T-helper 1 cell (primary cell): ENCODE measurements around the gene KCNJ1.
A peak's percentile ranks its signal among the peaks of the same experiment; 100 is the strongest.

Source experiments
- DNase-seq, 5 donors: peaks; one replicate each; pipeline ENCODE4 v3.0.0-alpha.2; 2012 to 2020

The KCNJ1 gene

GRCh38 chr11:128846985-128847384 lies 20.1 kb downstream of the KCNJ1 start:
- DNase-seq, result no peak

GRCh38 chr11:128845334-128845780 lies 21.7 kb downstream of the KCNJ1 start:
- DNase-seq, result peak in 1 of 5 donors; percentile 75

- no peak for DNase-seq
These were observed 23.8 kb downstream of the KCNJ1 start for GRCh38 chr11:128843198-128843785.

- no peak for DNase-seq
These were observed 25.5 kb downstream of the KCNJ1 start for GRCh38 chr11:128841461-128842072.

- no peak for DNase-seq
These were observed 26.3 kb downstream of the KCNJ1 start for GRCh38 chr11:128840783-128841182.

DNA sequence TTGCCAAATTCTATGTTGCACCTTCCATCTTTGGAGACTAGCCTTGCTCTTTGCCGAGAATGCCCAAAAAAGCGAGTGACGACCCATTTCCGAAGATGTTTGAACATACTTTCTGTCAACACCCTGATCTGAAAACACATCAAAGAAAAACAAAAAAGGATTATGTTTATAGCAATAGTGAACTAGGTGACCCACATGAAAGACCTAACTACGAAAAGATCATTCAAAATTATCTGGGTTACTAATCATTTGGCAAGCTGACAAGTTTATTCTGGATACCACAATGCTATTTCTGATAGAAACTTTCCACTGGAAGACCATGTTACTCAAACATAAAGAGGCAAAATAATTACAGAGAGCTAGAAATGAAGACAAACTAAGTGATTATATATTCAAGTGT lies 27.0 kb downstream of the KCNJ1 start:
- DNase-seq, result no peak

- no peak for DNase-seq
These were observed 28.0 kb downstream of the KCNJ1 start for GRCh38 chr11:128839081-128839480.

DNA sequence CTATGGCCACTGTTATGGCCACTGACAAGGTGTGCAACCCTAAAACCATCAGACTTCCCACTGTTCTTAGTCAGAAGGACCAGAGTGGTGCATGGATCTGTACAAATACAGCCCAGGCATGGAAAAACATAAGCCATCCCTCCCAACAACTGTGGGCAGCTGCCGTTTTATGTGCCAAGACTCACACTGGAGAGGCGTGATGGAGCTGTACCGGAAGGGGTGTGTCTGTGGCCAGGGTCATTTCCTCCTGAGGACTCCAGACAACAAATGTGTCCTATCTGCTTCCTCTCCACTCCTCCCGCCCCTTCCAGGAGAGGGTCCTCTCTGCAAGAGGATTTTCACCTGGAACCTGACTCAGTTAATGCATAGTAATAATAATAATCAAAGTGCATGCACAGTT lies 29.5 kb downstream of the KCNJ1 start:
- DNase-seq, result peak in 1 of 5 donors; percentile 44

- no peak for DNase-seq
These were observed 31.2 kb downstream of the KCNJ1 start for GRCh38 chr11:128835741-128836430.

DNA sequence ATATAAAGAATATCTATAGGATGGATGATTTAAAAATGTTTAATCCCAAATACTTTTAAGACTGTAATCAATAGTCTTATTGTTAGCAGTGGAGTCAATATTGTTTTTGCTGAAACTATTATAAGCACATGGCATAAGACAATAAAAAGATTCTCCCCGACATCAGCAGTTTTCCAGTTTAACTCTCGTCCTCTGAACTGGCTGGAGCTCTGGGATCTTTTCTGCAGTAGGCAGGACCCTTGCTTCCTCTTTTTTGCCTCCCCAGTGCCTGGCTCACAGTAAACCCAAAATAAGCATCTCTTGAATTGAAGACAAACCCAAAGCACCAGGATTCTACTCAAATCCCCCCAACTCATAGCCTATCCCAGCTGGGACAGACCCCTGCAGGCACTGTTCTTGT lies 32.9 kb downstream of the KCNJ1 start:
- DNase-seq, result no peak

DNA sequence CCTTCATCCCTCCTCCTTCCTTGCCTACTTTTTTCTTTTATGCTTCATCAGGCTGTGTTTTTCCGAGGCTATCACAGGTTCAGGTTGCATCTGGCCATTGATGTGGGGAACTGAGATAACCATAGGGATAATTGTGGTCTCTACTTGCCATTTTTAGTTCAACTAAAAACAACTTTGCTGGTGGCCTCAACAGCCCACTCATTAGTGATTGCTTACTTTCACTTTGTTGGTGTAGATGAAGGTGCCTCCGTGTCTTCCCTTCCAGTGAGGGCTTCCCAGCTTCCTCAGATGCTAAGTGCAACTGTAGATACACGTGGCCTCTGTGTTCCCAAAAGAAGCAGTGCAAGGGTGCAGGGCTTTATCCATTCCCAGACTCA lies 35.0 kb downstream of the KCNJ1 start:
- no peak for DNase-seq

DNA sequence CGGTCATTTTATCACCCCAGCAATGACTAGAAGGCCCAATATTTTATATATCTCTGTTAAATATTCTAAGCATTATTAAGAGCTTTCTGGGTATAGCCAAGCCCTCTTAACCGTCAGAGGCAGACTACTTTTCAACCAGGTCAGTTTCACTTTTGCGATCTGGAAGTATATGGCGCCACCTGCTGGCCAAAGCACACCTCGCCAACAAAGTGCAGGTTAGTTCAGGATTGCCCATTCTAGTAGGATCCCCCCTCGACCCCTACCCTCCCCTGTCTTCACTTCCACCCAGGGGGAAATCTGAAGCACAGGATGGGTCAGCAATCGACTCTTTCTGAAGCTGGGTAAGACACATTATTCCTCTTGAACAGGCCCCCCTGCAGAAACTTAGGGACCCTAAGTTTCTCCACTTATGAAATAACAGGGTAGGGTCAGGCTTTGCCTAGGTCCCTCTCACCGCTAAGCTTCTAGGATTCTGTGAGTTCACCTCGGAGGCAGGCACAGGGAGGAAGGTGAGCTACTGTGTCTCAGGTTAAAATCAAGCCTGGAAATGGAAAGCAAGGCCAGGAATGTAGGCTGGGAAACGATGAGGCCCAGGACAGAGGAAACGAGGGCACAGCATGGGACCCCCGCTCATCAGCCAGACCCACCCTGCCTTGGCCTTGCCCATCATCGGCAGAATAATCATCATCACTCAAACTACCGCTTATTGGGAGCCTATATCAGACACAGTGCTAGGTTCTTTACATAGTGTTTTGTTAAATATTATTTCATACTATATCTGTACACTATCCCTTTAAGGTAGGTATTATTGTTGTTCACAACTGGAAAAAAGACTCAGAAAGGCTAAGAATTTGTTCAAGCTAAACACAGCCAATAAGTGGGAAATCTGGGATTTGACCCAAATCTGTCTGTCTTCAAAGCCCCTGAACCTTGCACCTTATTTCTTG lies 35.6 kb downstream of the KCNJ1 start:
- peak; percentile 66 to 85 (median 79) for DNase-seq

- peak in 1 of 5 donors; percentile 59 for DNase-seq
These were observed 36.6 kb downstream of the KCNJ1 start for GRCh38 chr11:128830290-128831173.

DNA sequence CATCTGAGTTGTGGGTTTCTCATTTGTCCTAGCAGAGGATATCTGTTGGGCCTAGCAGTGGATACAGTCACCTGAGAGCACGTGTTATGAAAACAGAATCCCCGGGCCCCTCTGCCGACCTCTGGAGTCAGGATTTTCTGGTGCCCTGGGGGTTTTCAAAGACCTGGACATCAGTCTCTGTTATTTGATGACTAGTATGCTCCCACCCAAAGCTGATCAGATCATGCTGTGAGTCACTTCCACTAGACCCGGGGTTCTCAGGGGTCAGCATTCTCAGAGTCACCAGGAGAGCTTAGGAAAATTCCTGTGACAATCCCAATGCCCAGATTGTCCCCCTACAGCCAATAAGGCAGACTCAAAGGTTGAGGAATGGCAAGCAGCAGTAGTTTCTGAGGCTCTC lies 38.7 kb downstream of the KCNJ1 start:
- DNase-seq, result no peak

GRCh38 chr11:128827191-128827893 lies 39.8 kb downstream of the KCNJ1 start:
- no peak for DNase-seq

DNA sequence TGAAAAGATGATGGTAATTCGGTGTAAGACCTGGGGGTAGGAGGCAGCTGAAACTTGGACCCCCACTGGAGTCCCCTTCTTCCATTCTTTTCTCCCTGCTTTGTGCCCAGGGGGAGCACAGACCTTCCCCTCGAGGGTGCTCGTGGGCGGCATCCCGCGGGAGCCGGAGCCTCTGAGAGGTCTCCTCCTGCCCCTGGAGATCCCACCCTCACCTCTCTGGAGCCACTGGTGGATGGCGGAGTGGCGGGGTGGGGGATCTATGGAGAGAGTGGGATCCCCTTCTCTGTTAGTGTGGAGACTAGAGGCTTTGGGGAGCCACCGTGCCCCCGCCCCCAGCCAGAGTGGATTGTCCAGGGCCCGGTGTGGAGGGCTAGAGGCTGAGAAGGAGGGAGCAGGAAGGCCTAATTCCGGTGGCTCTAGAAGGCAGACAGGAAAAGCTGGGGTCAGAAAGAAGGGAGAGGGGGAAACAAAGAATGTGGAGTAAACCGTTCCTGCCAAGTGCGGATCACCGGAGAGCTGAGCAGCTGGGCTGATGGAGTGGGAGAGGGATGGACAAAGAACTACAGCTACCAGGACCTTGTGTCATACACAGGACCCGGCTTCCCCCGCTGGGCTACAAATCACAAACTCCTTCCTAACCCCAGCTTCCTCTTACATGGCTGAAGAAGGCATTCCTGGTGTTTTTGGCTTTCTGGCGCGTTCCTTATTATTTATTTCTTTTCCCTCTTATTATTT lies 41.9 kb downstream of the KCNJ1 start:
- no peak for DNase-seq

DNA sequence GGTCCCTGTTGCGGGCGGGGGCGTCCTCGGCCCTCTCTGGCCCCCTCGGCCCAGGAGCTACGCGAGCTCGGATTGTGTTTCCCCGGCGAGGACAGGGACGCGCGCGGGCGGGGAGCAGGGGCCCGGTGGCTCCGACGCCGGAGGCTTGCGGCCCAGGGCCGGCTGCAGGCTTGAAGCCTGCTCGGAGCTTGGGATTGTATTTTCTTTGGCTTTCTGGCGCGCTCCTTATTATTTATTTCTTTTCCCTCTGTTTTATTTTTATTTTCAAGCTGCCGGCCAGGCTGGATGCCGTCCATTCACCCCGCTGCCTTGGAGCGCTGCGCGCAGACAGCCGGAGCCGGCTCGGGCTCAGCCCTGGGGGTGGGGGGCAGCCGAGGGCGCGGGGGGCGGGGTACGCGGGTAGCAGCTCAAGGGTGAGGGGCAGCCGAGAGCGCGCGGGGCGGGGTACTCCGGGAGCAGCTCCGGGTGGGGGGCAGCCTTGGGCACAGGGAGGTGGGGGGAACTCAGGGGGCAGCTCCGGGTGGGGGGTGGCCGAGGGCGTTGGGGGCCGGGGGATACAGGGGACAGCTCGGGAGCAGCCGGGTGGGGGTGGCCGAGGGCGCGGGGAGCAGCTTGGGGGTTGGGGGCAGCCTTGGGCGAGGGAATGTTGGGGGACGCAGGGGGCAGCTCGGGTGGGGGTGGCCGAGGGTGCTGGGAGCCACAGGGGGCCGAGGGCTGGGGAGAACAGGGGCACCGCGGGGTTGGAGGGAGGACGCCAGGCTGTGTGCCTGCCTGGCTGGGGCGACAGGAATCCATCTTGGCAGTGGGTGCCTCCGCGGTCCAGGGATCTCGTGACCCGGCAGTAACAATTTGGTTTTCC lies 42.7 kb downstream of the KCNJ1 start:
- no peak for DNase-seq

- no peak for DNase-seq
These were observed 43.3 kb downstream of the KCNJ1 start for GRCh38 chr11:128823753-128824152.

GRCh38 chr11:128822130-128822529 lies 45.0 kb downstream of the KCNJ1 start:
- no peak for DNase-seq

GRCh38 chr11:128821556-128821955 lies 45.5 kb downstream of the KCNJ1 start:
- DNase-seq, result no peak
